Retinal pigment epithelial cell (primary cell): Measurements from ENCODE around the gene ISG20L2.

ENCODE experiments used
- DNase-seq: peaks from one replicate; pipeline ENCODE4 v3.0.0-alpha.2; 2010; ENCODE audit warnings: low read depth
- H3K4me3 ChIP-seq: 2 replicates; pipeline ENCODE4 v1.5.1; 2011; ENCODE audit warnings: mild to moderate bottlenecking, low read length, control low read depth, moderate library complexity
- TF ChIP-seq, protein P1 (sequence below): conservative IDR thresholded peaks from 2 replicates; pipeline ENCODE4 v1.5.1; 2011; ENCODE audit warnings: low read depth, low read length, control low read depth, inconsistent platforms

The ISG20L2 gene

DNA sequence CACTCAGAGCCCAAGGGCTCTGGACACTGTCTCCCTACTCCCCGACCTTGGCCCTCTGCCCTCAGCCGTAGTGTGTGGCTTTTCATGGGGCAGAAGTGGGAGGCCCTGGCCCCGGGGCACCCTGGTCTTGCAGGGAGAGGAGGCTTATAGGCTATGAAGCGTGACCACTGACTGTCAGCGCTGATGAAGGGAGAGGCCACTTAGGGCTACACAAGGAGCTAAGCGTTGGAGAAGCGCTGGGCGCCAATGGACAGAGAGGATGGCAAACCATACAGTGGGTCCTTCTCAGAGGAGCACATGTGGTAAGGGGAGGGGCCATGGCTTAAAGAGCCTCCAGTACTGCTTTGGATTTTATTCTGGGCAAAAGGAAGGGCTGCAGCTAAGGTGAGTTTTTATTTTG lies 31.1 kb downstream of the ISG20L2 start:
- no peak for DNase-seq
- no peak overlapping the region for H3K4me3 ChIP-seq
- TF ChIP-seq, protein P1, sequence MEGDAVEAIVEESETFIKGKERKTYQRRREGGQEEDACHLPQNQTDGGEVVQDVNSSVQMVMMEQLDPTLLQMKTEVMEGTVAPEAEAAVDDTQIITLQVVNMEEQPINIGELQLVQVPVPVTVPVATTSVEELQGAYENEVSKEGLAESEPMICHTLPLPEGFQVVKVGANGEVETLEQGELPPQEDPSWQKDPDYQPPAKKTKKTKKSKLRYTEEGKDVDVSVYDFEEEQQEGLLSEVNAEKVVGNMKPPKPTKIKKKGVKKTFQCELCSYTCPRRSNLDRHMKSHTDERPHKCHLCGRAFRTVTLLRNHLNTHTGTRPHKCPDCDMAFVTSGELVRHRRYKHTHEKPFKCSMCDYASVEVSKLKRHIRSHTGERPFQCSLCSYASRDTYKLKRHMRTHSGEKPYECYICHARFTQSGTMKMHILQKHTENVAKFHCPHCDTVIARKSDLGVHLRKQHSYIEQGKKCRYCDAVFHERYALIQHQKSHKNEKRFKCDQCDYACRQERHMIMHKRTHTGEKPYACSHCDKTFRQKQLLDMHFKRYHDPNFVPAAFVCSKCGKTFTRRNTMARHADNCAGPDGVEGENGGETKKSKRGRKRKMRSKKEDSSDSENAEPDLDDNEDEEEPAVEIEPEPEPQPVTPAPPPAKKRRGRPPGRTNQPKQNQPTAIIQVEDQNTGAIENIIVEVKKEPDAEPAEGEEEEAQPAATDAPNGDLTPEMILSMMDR = no peak

GRCh38 chr1:156696755-156697154 lies 31.8 kb downstream of the ISG20L2 start:
- TF ChIP-seq, protein P1 = no peak
- no peak overlapping the region for H3K4me3 ChIP-seq
- DNase-seq = no peak

GRCh38 chr1:156694690-156694962 lies 33.9 kb downstream of the ISG20L2 start:
- TF ChIP-seq, protein P1 = no peak
- no peak for DNase-seq
- H3K4me3 ChIP-seq = no peak overlapping the region

- TF ChIP-seq, protein P1 = no peak
- no peak overlapping the region for H3K4me3 ChIP-seq
- DNase-seq = no peak
These were observed 34.5 kb downstream of the ISG20L2 start for GRCh38 chr1:156693848-156694689.

DNA sequence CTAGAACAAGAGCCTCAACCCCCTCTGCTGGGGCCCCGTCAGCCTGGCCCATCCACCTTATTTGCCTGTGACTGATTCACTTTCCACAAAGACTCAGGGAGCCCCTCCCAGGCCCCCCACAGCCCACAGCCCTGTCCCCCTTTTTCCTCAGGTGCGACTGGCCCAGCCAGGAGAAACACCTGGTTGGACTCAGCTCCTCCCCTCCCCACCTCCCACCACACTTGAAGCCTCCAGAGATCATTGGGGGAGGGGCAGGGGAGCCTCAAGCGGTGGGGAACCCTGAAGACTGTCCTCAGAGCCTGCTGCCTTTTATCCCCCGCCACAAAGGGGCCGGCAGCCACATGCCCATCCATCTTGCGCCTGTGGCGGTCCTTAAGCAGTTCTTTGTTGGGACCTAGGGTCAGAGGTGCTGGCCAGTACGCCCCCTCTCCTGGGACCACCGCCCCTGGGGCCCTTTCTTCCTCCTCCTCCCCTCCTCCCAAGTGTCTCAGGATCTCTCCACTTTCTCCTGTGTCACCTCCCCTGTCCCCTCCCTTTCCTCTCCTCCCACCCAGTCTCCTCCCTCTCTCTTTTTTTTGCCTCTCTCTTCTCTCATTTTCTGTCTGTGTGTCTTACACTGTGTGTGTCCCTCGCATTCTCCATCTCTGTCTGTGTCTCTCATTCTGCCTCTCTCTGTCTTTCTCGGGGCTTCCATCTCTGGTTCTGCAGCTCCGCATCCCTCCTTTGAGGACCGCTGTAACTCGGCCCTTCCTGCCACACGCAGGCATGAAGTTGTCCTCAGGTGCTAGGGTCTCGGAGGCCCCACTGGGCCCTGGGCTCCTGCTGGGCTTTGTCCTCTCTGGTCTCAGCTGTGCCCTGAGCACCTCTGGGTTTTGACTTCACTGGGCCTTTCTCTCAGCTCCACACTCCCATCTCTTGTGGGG lies 35.4 kb downstream of the ISG20L2 start:
- DNase-seq = no peak
- H3K4me3 ChIP-seq = no peak overlapping the region
- TF ChIP-seq, protein P1 = no peak

DNA sequence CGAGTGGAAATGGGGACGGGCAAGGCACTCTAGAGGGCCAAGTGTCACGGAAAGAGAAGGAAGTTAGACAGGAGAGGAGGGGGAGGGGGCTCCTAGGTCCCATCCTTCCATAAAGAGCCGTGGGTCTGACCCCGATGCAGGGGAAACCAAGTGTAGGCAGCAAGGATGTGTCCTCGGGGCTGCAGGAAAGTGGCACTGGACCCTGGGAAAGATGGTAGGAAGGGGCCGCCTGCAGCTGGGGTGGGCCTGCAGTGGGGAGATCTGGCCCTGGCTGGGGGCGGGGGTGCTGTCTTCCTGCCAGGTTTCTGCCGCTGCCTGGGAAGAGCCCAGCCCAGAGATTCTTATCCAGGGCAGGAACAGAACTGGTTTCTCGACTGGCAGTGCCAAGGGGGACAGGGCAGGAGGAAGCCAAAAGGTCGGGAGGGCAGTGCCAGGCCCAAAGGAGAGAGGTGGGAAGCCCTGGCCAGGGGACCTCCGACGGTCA lies 36.1 kb downstream of the ISG20L2 start:
- TF ChIP-seq, protein P1 = no peak
- no peak overlapping the region for H3K4me3 ChIP-seq
- DNase-seq = no peak
